ENCODE measurements around the gene LDLRAP1. TPM values are rescaled to one million over a fixed set of nuclear protein-coding genes. Genes with fewer than 3 reads are reported as not detected.

Gene LDLRAP1
- total and polyA plus RNA-seq, 2 donors (not counting 1 experiment from before 2014, with no cell fraction given) = 22.7 to 24.3 TPM

- ATAC-seq (ENCODE audit: low read depth) = no peak
These were observed 72.2 kb downstream of the LDLRAP1 start for GRCh38 chr1:25615563-25616094.

More at GRCh38 chr1:25615563-25616094, 72.2 kb downstream of the LDLRAP1 start:
- Mint-ChIP-seq H3K9me3 (ENCODE audit: insufficient read depth) (no peaks in the 10 kb centered on the region), H3K4me3 (peak overlapping the region; percentile 87), H3K27ac (peak overlapping the region; percentile 69), H3K27me3 (peaks cover 41% of the 10 kb centered on the region), H3K4me1 (peaks cover 23% of the 10 kb centered on the region)
- H3K36me3 ChIP-seq (replicated peaks in 1 of 2; ENCODE audit: control extremely low read depth in 1 of 2, control insufficient read depth in 1 of 2, extremely low read depth in 1 of 2, insufficient read depth in 2 of 2, low read length in 1 of 2) = no peaks in the 10 kb centered on the region
- H3K9me3 ChIP-seq (ENCODE audit: control extremely low read depth in 1 of 3, control insufficient read depth in 2 of 3, insufficient read depth in 1 of 3, low read length in 2 of 3) = no peaks in the 10 kb centered on the region
- no peaks in the 10 kb centered on the region for H4K20me1 ChIP-seq (ENCODE audit: control insufficient read depth, insufficient read depth, low read length, poor library complexity, severe bottlenecking)
- peaks cover 8 to 22% of the 10 kb centered on the region in 2 donors for H3K4me1 ChIP-seq (ENCODE audit: control insufficient read depth in 2 of 2, insufficient read depth in 2 of 2, low read length in 2 of 2)
- ChIA-PET POLR2A (no interaction called here), CTCF (interaction anchor here (0.5 to 0.6 kb wide), 2 partner anchors 51 to 67 kb away, joined by 3 to 8 read pairs; no protein-coding TSS in a partner anchor)
- no peaks in the 10 kb centered on the region for H3K79me2 ChIP-seq (ENCODE audit: control insufficient read depth, insufficient read depth, low read length)
- H3K9ac ChIP-seq (ENCODE audit: low read length) = peak overlapping the region; percentile 81
- no peak for DNase-seq
- TF ChIP-seq CTCF (IDR thresholded peaks at IDR 0.05) (no peak), EZH2 (IDR thresholded peaks at IDR 0.05; ENCODE audit: borderline replicate concordance, insufficient read depth, low read depth, low read length, poor library complexity, severe bottlenecking) (no peak)
- peak overlapping the region; percentile 94 for H2AFZ ChIP-seq (ENCODE audit: insufficient read depth, low read depth, low read length, poor library complexity, severe bottlenecking)
- WGBS (ENCODE audit: insufficient coverage) = 60% methylated on average over 2 of the region's 12 CpGs
- H3K4me2 ChIP-seq (replicated peaks; ENCODE audit: low read depth, low read length, poor library complexity, severe bottlenecking) = peak overlapping the region; percentile 100
- no peak overlapping the region for H3K27ac ChIP-seq (ENCODE audit: low read length in 2 of 2)
- peaks cover 0 to 41% (median 23%) of the 10 kb centered on the region in 4 experiments for H3K27me3 ChIP-seq (replicated peaks in 1 of 4; ENCODE audit: control extremely low read depth in 1 of 4, control insufficient read depth in 3 of 4, insufficient read depth in 4 of 4, low read length in 3 of 4)
- peak overlapping the region in 4 of 5 experiments; percentile 56 to 73 (median 64) for H3K4me3 ChIP-seq (ENCODE audit: control extremely low read depth in 1 of 5, extremely low read depth in 1 of 5, insufficient read depth in 1 of 5, low read depth in 2 of 5, low read length in 4 of 5)
- intact Hi-C loops (cut with micrococcal nuclease) = loop anchor here (1.0 to 10.0 kb wide), 6 partner anchors 7 to 371 kb away; partner anchors contain the start of genes MACO1, RSRP1 and SELENON

Measured in B cell (primary cell).